ENCODE results near the gene SF3B6. TPM values are rescaled to one million over a fixed set of nuclear protein-coding genes. Genes with fewer than 3 reads are reported as not detected.

SF3B6 gene
- total and polyA plus RNA-seq, 2 of the 4 experiments (the other 2 are of a cell fraction): 143 to 191 TPM

DNA sequence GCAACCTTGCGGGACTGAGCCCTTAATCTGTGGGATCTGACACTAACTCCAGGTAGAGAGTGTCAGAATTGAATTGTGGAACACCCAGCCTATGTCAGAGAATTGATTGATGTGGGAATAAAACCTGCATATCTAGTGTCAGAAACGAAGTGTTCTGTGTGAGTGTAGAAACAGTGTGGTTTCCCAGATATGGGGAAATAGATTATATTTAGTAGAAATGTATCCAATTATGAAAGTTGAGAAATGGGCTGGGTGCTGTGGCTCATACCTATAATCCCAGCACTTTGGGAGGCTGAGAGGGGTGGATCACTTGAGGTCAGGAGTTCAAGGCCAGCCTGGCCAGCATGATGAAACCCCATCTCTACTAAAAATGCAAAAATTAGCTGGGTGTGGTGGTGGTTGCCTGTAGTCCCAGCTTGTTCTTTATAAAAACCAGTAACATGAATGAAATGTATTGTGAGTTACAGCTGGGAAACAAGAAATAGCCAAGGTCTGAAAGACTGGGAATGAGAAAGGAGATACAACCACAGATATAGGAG lies 12.8 kb upstream of the SF3B6 start:
- in situ Hi-C loops (cut with MboI; ENCODE audit: low sequenced_read_pairs) (no loop called here), dilution Hi-C loops (cut with HindIII; ENCODE audit: low sequenced_read_pairs, unreplicated experiment) (no loop called here), intact Hi-C loops (cut with micrococcal nuclease) (no loop called here)
- no peaks in the 10 kb centered on the region for H3K36me3 ChIP-seq (ENCODE audit: control insufficient read depth, insufficient read depth, low read length)
- 63% methylated on average over 2 of the region's 2 CpGs; no CpG with 5 or more reads in 1 of the 2 experiments for WGBS, 2 experiments (ENCODE audit: extremely low coverage in 2 of 2, insufficient read length in 1 of 2)
- H3K27me3 ChIP-seq (ENCODE audit: control insufficient read depth, insufficient read depth, low read length): no peaks in the 10 kb centered on the region
- H3K9me3 ChIP-seq (ENCODE audit: control insufficient read depth, insufficient read depth, low read length): no peaks in the 10 kb centered on the region
- H2BK5ac ChIP-seq (ENCODE audit: low read depth, low read length, poor library complexity, severe bottlenecking): no peak overlapping the region
- no peak overlapping the region for H3K4ac ChIP-seq (ENCODE audit: low read depth, low read length)
- ATAC-seq (ENCODE audit: low read depth) (no peak), DNase-seq (no peak)
- no peak overlapping the region for H3K4me2 ChIP-seq (ENCODE audit: low read depth, low read length)
- CTCF ChIA-PET: no interaction called here
- H3K4me3 ChIP-seq (ENCODE audit: insufficient read depth, low read depth, low read length): no peak overlapping the region
- H2BK15ac ChIP-seq (ENCODE audit: low read depth, low read length): no peak overlapping the region
- no peak overlapping the region for H4K91ac ChIP-seq (ENCODE audit: insufficient read depth, low read depth, low read length)
- peaks cover 6% of the 10 kb centered on the region for H3K9me1 ChIP-seq (ENCODE audit: insufficient read depth, low read length)
- H3K14ac ChIP-seq (replicated peaks; ENCODE audit: low read depth, low read length): no peak overlapping the region
- H3K23ac ChIP-seq (ENCODE audit: low read depth, low read length): no peak overlapping the region
- no peak overlapping the region for H4K8ac ChIP-seq (ENCODE audit: low read depth in 2 of 2, low read length in 2 of 2)
- no peak overlapping the region for H2AK5ac ChIP-seq (ENCODE audit: low read depth, low read length)
- no peak overlapping the region for H3K18ac ChIP-seq (ENCODE audit: low read depth, low read length)
- no peak overlapping the region for H2AK9ac ChIP-seq (replicated peaks; ENCODE audit: low read depth, low read length, poor library complexity)
- no peak overlapping the region for H2BK120ac ChIP-seq (ENCODE audit: low read depth, low read length)
- no peaks in the 10 kb centered on the region for H4K20me1 ChIP-seq (ENCODE audit: insufficient read depth, low read length)
- H2AFZ ChIP-seq (replicated peaks; ENCODE audit: low read length, poor library complexity): no peak overlapping the region
- H2BK20ac ChIP-seq (ENCODE audit: low read depth, low read length): no peak overlapping the region
- POLR2A ChIA-PET (ENCODE audit: unreplicated experiment): no interaction called here
- no peak overlapping the region for H3K56ac ChIP-seq (ENCODE audit: extremely low read depth, insufficient read depth, low read length)
- TF ChIP-seq CEBPB (IDR thresholded peaks at IDR 0.05; ENCODE audit: low read depth, low read length) (no peak), RAD21 (IDR thresholded peaks at IDR 0.05; ENCODE audit: low read length) (no peak), BHLHE40 (IDR thresholded peaks at IDR 0.05; ENCODE audit: low read depth, low read length) (no peak), POLR2A (IDR thresholded peaks at IDR 0.05; ENCODE audit: low read depth, low read length) (no peak), SMC3 (IDR thresholded peaks at IDR 0.05; ENCODE audit: low read depth, low read length) (no peak), MAFK (IDR thresholded peaks at IDR 0.05; ENCODE audit: low read depth, low read length) (no peak), RCOR1 (IDR thresholded peaks at IDR 0.05; ENCODE audit: insufficient replicate concordance, low read length) (no peak), MXI1 (IDR thresholded peaks at IDR 0.05; ENCODE audit: borderline replicate concordance, low read depth, low read length) (no peak), MAZ (IDR thresholded peaks at IDR 0.05; ENCODE audit: borderline replicate concordance, low read depth, low read length) (no peak), NFE2L2 (IDR thresholded peaks at IDR 0.05; ENCODE audit: low read depth, low read length) (no peak)
- TF ChIP-seq, protein P1, sequence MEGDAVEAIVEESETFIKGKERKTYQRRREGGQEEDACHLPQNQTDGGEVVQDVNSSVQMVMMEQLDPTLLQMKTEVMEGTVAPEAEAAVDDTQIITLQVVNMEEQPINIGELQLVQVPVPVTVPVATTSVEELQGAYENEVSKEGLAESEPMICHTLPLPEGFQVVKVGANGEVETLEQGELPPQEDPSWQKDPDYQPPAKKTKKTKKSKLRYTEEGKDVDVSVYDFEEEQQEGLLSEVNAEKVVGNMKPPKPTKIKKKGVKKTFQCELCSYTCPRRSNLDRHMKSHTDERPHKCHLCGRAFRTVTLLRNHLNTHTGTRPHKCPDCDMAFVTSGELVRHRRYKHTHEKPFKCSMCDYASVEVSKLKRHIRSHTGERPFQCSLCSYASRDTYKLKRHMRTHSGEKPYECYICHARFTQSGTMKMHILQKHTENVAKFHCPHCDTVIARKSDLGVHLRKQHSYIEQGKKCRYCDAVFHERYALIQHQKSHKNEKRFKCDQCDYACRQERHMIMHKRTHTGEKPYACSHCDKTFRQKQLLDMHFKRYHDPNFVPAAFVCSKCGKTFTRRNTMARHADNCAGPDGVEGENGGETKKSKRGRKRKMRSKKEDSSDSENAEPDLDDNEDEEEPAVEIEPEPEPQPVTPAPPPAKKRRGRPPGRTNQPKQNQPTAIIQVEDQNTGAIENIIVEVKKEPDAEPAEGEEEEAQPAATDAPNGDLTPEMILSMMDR (conservative IDR thresholded peaks at IDR 0.05; ENCODE audit: low read depth, low read length): no peak
- TF ChIP-seq, protein P2, sequence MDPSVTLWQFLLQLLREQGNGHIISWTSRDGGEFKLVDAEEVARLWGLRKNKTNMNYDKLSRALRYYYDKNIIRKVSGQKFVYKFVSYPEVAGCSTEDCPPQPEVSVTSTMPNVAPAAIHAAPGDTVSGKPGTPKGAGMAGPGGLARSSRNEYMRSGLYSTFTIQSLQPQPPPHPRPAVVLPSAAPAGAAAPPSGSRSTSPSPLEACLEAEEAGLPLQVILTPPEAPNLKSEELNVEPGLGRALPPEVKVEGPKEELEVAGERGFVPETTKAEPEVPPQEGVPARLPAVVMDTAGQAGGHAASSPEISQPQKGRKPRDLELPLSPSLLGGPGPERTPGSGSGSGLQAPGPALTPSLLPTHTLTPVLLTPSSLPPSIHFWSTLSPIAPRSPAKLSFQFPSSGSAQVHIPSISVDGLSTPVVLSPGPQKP (IDR thresholded peaks at IDR 0.05; ENCODE audit: borderline replicate concordance, low read depth, low read length): no peak
- BruUV-seq (replicated peaks): no TSS peak
- H3K9ac ChIP-seq (ENCODE audit: low read depth, low read length): no peak overlapping the region
- H4K5ac ChIP-seq (ENCODE audit: low read depth, low read length): no peak overlapping the region
- H3K79me1 ChIP-seq (ENCODE audit: low read depth in 1 of 2, low read length in 2 of 2): peaks cover 0 to 7% of the 10 kb centered on the region in 2 experiments; a peak in 2 of 4 replicates
- H3K4me1 ChIP-seq (ENCODE audit: control insufficient read depth, insufficient read depth, low read length): peaks cover 2% of the 10 kb centered on the region; the same call in 1 of the 2 replicates
- no peak overlapping the region for H3K27ac ChIP-seq (ENCODE audit: insufficient read depth, low read length)
